A549 (cell line): Measurements from ENCODE around the gene TENM3.

Experiments
- BHLHE40 ChIP-seq: IDR thresholded peaks from 2 replicates; pipeline ENCODE4 v1.6.1; 2012; ENCODE audit warnings: low read depth, low read length, inconsistent platforms
- CEBPB ChIP-seq, 2 experiments: fragments of >200 bp in 1 of 2; sonication (Bioruptor Twin) in 1 of 2; formaldehyde crosslinking in 1 of 2; IDR thresholded peaks; 2 replicates each; pipeline ENCODE4 v1.6.1; 2012 to 2016
- CTCF ChIP-seq: fragments of >200 bp; sonication (Bioruptor Twin); formaldehyde crosslinking; IDR thresholded peaks from 3 replicates; pipeline ENCODE4 v1.5.1; 2016
- EP300 ChIP-seq, 2 experiments: fragments of >200 bp; sonication (Bioruptor Twin); formaldehyde crosslinking; IDR thresholded peaks; 2 replicates in 1 of 2; 3 replicates in 1 of 2; pipeline ENCODE4 v1.6.1; 2016 to 2017
- MAX ChIP-seq: IDR thresholded peaks from 2 replicates; pipeline ENCODE4 v1.6.1; 2012
- MAZ ChIP-seq: fragments of 150-350 bp; IDR thresholded peaks from 2 replicates; pipeline ENCODE4 v1.6.1; 2014; ENCODE audit warnings: antibody characterized with exemption, low read depth, low read length, borderline replicate concordance
- PBX3 ChIP-seq: IDR thresholded peaks from 2 replicates; pipeline ENCODE4 v1.6.1; 2012
- POLR2A ChIP-seq: IDR thresholded peaks from 2 replicates; pipeline ENCODE4 v1.6.1; 2012; ENCODE audit warnings: mild to moderate bottlenecking, low read length
- RFX5 ChIP-seq: fragments of 450-650 bp; IDR thresholded peaks from 2 replicates; pipeline ENCODE4 v1.7.1; 2014; ENCODE audit warnings: antibody characterized with exemption, mild to moderate bottlenecking, moderate library complexity

- TF ChIP-seq CTCF (no peak), BHLHE40 (no peak), MAZ (no peak), EP300 (IDR thresholded peaks at IDR 0.05) (no peak), PBX3 (no peak), POLR2A (no peak), RFX5 (no peak), CEBPB (IDR thresholded peaks at IDR 0.05) (no peak), MAX (no peak)
Observed at GRCh38 chr4:182429896-182430295, 186.7 kb downstream of the TENM3 start.
